ENCODE data around the gene DEFB132.

Gene DEFB132

GRCh38 chr20:297098-297924 lies 39.8 kb downstream of the DEFB132 start, which contains the start of gene ZCCHC3:
Gene ZCCHC3 (plus strand): TSS chr20:297570. CDS start chr20:297587, 17 bp downstream.
- H3K4me3 Mint-ChIP-seq: peak within 1 kb of the TSS; percentile 97
- H3K27ac Mint-ChIP-seq: peak within 1 kb of the TSS; percentile 100
- H3K9me3 Mint-ChIP-seq: no peaks in the 10 kb centered on the region
- peaks cover 2% of the 10 kb centered on the region for H3K27me3 Mint-ChIP-seq (ENCODE audit: low read depth)
- peak; percentile 88 for DNase-seq (ENCODE audit: low spot score)
- peaks cover 35% of the 10 kb centered on the region for H3K36me3 Mint-ChIP-seq (ENCODE audit: low read depth)
- H3K4me1 Mint-ChIP-seq (ENCODE audit: low read depth): peaks cover 38% of the 10 kb centered on the region

- Mint-ChIP-seq H3K4me3 (peak overlapping the region; percentile 96), H3K36me3 (ENCODE audit: low read depth) (peaks cover 35% of the 10 kb centered on the region), H3K27me3 (ENCODE audit: low read depth) (peaks cover 2% of the 10 kb centered on the region), H3K27ac (peak overlapping the region; percentile 97), H3K4me1 (ENCODE audit: low read depth) (peaks cover 41% of the 10 kb centered on the region), H3K9me3 (no peaks in the 10 kb centered on the region)
- DNase-seq (ENCODE audit: low spot score): peak; percentile 39
Observed at GRCh38 chr20:297925-298775, 40.6 kb downstream of the DEFB132 start.

- Mint-ChIP-seq H3K4me3 (peak overlapping the region; percentile 96), H3K27ac (peak overlapping the region; percentile 97), H3K27me3 (ENCODE audit: low read depth) (peaks cover 2% of the 10 kb centered on the region), H3K9me3 (no peaks in the 10 kb centered on the region), H3K36me3 (ENCODE audit: low read depth) (peaks cover 35% of the 10 kb centered on the region), H3K4me1 (ENCODE audit: low read depth) (peaks cover 43% of the 10 kb centered on the region)
- DNase-seq (ENCODE audit: low spot score): no peak
Observed at GRCh38 chr20:298776-299391, 41.4 kb downstream of the DEFB132 start.

GRCh38 chr20:300345-300990 lies 42.9 kb downstream of the DEFB132 start:
- no peak for DNase-seq (ENCODE audit: low spot score)
- H3K9me3 Mint-ChIP-seq: no peaks in the 10 kb centered on the region
- H3K36me3 Mint-ChIP-seq (ENCODE audit: low read depth): peaks cover 35% of the 10 kb centered on the region
- H3K4me1 Mint-ChIP-seq (ENCODE audit: low read depth): peaks cover 43% of the 10 kb centered on the region
- H3K27ac Mint-ChIP-seq: no peak overlapping the region
- peaks cover 2% of the 10 kb centered on the region for H3K27me3 Mint-ChIP-seq (ENCODE audit: low read depth)
- peak overlapping the region; percentile 96 for H3K4me3 Mint-ChIP-seq

- DNase-seq (ENCODE audit: low spot score): no peak
- Mint-ChIP-seq H3K27me3 (ENCODE audit: low read depth) (peaks cover 2% of the 10 kb centered on the region), H3K9me3 (no peaks in the 10 kb centered on the region), H3K36me3 (ENCODE audit: low read depth) (peaks cover 35% of the 10 kb centered on the region), H3K4me1 (ENCODE audit: low read depth) (peaks cover 33% of the 10 kb centered on the region), H3K4me3 (no peak overlapping the region), H3K27ac (peak overlapping the region; percentile 27)
Observed at GRCh38 chr20:301886-302848, 44.6 kb downstream of the DEFB132 start.

GRCh38 chr20:305745-306144 lies 48.2 kb downstream of the DEFB132 start:
- no peak for DNase-seq (ENCODE audit: low spot score)
- H3K9me3 Mint-ChIP-seq: no peaks in the 10 kb centered on the region
- no peak overlapping the region for H3K27ac Mint-ChIP-seq
- H3K4me1 Mint-ChIP-seq (ENCODE audit: low read depth): peaks cover 28% of the 10 kb centered on the region
- H3K27me3 Mint-ChIP-seq (ENCODE audit: low read depth): no peaks in the 10 kb centered on the region
- peaks cover 8% of the 10 kb centered on the region for H3K36me3 Mint-ChIP-seq (ENCODE audit: low read depth)
- H3K4me3 Mint-ChIP-seq: no peak overlapping the region

- H3K27ac Mint-ChIP-seq: no peak overlapping the region
- H3K27me3 Mint-ChIP-seq (ENCODE audit: low read depth): no peaks in the 10 kb centered on the region
- H3K36me3 Mint-ChIP-seq (ENCODE audit: low read depth): no peaks in the 10 kb centered on the region
- H3K4me3 Mint-ChIP-seq: no peak overlapping the region
- H3K4me1 Mint-ChIP-seq (ENCODE audit: low read depth): peaks cover 13% of the 10 kb centered on the region
- H3K9me3 Mint-ChIP-seq: no peaks in the 10 kb centered on the region
- DNase-seq (ENCODE audit: low spot score): no peak
Observed at GRCh38 chr20:308427-309038, 51.0 kb downstream of the DEFB132 start.

GRCh38 chr20:309306-309840 lies 51.8 kb downstream of the DEFB132 start:
- Mint-ChIP-seq H3K9me3 (no peaks in the 10 kb centered on the region), H3K36me3 (ENCODE audit: low read depth) (no peaks in the 10 kb centered on the region), H3K27ac (peak overlapping the region; percentile 67), H3K27me3 (ENCODE audit: low read depth) (no peaks in the 10 kb centered on the region), H3K4me1 (ENCODE audit: low read depth) (peaks cover 13% of the 10 kb centered on the region), H3K4me3 (peak overlapping the region; percentile 6)
- DNase-seq (ENCODE audit: low spot score): no peak

- DNase-seq (ENCODE audit: low spot score): peak; percentile 88
- H3K36me3 Mint-ChIP-seq (ENCODE audit: low read depth): no peaks in the 10 kb centered on the region
- H3K9me3 Mint-ChIP-seq: no peaks in the 10 kb centered on the region
- peak overlapping the region; percentile 83 for H3K4me3 Mint-ChIP-seq
- no peaks in the 10 kb centered on the region for H3K27me3 Mint-ChIP-seq (ENCODE audit: low read depth)
- peak overlapping the region; percentile 87 for H3K27ac Mint-ChIP-seq
- H3K4me1 Mint-ChIP-seq (ENCODE audit: low read depth): peaks cover 13% of the 10 kb centered on the region
Observed at GRCh38 chr20:309841-310644, 52.5 kb downstream of the DEFB132 start.

GRCh38 chr20:310645-311044 lies 53.1 kb downstream of the DEFB132 start:
- Mint-ChIP-seq H3K36me3 (ENCODE audit: low read depth) (no peaks in the 10 kb centered on the region), H3K27ac (peak overlapping the region; percentile 87), H3K27me3 (ENCODE audit: low read depth) (no peaks in the 10 kb centered on the region), H3K4me1 (ENCODE audit: low read depth) (peaks cover 13% of the 10 kb centered on the region), H3K9me3 (no peaks in the 10 kb centered on the region), H3K4me3 (peak overlapping the region; percentile 83)
- no peak for DNase-seq (ENCODE audit: low spot score)
